Measurements from ENCODE around the gene TRAPPC2L. TPM values are rescaled to one million over a fixed set of nuclear protein-coding genes. Genes with fewer than 3 reads are reported as not detected.
A peak's percentile ranks its signal among the peaks of the same experiment; 100 is the strongest.

The TRAPPC2L gene
- total RNA-seq, 1 donor, result 57.2 TPM

DNA sequence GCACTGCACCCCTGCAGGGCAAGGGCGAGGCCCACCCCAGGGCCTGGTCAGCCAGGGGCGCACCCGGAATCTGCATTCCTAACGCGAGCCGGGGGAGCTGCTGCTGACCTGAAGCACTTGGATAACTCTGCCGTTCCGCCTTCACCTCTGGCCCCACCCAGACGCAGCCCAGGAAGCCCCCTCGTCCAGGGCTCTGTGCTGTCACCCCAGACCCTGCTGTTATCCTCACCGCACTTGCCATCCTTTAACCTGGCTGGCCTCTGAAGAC lies 22.8 kb downstream of the TRAPPC2L start:
- TF ChIP-seq, protein P1, sequence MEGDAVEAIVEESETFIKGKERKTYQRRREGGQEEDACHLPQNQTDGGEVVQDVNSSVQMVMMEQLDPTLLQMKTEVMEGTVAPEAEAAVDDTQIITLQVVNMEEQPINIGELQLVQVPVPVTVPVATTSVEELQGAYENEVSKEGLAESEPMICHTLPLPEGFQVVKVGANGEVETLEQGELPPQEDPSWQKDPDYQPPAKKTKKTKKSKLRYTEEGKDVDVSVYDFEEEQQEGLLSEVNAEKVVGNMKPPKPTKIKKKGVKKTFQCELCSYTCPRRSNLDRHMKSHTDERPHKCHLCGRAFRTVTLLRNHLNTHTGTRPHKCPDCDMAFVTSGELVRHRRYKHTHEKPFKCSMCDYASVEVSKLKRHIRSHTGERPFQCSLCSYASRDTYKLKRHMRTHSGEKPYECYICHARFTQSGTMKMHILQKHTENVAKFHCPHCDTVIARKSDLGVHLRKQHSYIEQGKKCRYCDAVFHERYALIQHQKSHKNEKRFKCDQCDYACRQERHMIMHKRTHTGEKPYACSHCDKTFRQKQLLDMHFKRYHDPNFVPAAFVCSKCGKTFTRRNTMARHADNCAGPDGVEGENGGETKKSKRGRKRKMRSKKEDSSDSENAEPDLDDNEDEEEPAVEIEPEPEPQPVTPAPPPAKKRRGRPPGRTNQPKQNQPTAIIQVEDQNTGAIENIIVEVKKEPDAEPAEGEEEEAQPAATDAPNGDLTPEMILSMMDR (IDR thresholded peaks at IDR 0.05; ENCODE audit: insufficient read depth, low read length), result no peak
- no peak overlapping the region for H3K4me3 ChIP-seq (ENCODE audit: low read depth, low read length)
- no peak for DNase-seq (ENCODE audit: low read depth)

DNA sequence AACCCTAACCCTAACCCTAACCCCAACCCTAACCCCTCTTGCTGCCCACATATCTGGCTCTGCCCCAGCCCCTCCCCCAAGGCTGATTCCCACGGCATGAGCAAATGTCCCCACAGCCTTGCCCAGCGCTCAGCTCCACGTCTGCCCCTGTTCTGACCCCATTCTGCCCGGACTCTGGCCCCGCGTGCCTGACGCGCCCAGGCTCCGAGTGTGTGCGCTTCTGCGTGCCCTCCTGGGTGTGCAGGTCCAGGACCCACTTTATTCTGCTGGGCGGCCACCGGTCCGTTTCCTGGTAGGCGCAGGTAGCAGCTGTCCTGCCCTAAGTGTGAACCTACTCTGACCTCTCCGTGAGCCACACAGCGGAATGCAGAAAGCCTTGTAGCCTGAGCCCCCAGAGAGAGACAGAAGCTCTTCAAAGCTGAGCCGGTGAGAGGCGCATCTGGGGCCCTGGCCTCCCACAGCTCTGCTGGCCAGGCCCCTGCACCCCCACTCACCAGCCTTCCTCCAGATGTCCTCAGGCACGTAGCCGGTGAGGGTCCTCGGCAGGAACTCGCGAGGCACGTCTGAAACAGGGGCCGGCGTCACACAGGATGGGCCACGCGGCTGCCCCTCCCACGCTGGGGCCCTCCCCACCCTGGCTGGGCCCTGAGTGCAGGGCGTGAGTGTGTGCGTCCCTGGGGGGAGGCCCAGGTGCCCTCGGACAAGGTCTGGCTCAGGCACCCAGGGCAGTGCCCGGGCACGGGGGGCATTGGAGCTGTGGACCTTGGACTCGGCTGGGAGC lies 23.5 kb downstream of the TRAPPC2L start:
- TF ChIP-seq, protein P1 (IDR thresholded peaks at IDR 0.05; ENCODE audit: insufficient read depth, low read length), result no peak
- DNase-seq (ENCODE audit: low read depth), result no peak
- H3K4me3 ChIP-seq (ENCODE audit: low read depth, low read length), result no peak overlapping the region

DNA sequence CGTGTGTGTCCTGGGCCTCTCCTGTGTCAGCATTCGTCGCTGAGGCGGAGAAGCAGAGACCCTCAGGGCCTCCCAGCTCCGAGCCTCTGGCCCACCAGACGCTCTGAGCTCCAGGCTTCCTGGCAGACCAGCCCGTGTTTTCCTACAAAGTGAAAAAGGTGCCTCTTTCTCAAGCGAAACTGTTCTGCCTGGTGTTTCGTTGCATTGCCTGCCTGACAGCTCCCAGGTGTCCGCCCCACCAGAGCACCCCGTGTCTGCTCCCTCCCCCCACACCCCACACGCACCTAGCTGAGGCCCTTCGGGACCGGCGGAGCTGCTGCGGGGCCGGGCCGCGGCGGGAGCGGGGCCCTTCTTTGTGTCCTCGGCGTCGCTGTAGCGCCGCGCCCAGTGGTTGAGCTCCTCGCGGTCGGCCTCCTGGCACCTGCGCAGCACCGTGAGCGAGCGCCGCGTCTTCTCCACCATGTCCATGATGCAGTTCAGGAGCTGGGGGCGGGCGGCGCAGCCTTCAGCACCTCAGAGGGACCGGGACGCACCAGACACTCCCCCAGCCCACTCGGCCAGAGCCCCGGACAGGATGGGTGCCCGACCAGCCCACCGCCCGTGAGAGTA lies 24.2 kb downstream of the TRAPPC2L start:
- no peak for DNase-seq (ENCODE audit: low read depth)
- TF ChIP-seq, protein P1 (IDR thresholded peaks at IDR 0.05; ENCODE audit: insufficient read depth, low read length), result no peak

DNA sequence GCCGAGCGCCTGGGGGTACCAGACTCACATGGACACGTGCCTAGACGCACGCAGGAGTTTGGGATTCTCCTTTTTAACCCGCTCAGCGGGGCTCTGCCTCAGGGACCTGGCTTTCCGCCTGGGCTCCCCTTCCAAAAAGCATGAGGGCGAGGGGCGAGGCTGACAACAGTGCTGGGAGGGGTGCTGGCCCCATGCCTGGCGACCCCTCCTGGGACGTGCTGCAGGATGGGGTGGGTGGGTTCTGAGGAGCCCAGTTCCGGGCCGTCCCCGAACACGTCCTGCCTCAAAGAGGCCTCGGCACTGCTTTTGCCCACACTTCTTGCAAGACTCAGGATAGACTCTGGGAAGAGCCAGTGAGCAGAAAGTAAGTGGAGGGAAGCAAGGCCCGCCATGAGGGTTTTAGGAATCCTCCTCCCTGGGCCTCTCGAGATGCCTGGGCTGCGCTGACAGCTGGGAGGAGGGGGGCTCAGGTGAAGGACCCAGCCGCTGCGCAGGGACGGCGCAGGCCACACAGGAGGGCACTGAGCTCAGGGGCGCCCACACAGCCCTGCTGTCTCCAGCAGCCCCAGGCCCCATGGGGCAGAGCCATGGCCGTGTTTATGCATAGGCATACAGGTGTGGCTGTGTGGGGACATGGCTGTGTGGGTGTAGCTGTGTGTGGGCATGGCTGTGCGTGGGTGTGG lies 24.9 kb downstream of the TRAPPC2L start:
- no peak overlapping the region for H3K4me3 ChIP-seq (ENCODE audit: low read depth, low read length)
- DNase-seq (ENCODE audit: low read depth), result no peak
- TF ChIP-seq, protein P1 (IDR thresholded peaks at IDR 0.05; ENCODE audit: insufficient read depth, low read length), result no peak

More for the DNA sequence above, 24.2 kb downstream of the TRAPPC2L start:
- no peak overlapping the region for H3K4me3 ChIP-seq (ENCODE audit: low read depth, low read length)

DNA sequence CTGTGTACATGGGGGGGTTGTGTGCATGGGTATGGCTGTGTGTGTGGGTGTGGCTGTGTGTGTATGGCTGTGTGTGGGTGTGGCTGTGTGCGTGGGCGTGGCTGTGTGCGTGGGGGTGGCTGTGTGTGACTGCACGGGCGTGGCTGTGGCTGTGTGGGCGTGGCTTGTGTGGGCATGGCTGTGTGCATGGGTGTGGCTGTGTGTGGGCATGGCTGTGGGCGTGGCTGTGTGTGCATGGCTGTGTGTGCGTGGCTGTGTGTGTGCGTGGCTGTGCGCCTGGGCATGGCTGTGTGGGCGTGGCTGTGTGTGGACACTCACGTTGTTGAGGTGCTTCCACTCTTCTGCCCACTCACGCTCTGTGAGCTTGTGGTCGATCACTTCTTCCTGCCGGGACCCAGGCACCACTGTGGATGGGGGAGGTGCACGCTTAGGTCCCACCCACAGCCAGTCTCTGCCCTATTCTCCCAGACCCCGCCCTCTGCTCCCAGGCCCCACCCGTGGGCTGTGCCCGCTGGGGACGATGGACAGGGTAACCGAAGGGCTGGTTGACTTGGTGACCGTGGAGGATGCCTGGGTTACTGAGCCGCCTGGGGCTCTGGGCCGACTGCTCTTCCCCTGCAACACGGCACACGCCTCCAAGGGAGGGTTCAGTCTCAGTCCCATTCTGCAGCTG lies 25.6 kb downstream of the TRAPPC2L start:
- TF ChIP-seq, protein P1 (IDR thresholded peaks at IDR 0.05; ENCODE audit: insufficient read depth, low read length), result no peak
- DNase-seq (ENCODE audit: low read depth), result no peak
- no peak overlapping the region for H3K4me3 ChIP-seq (ENCODE audit: low read depth, low read length)

DNA sequence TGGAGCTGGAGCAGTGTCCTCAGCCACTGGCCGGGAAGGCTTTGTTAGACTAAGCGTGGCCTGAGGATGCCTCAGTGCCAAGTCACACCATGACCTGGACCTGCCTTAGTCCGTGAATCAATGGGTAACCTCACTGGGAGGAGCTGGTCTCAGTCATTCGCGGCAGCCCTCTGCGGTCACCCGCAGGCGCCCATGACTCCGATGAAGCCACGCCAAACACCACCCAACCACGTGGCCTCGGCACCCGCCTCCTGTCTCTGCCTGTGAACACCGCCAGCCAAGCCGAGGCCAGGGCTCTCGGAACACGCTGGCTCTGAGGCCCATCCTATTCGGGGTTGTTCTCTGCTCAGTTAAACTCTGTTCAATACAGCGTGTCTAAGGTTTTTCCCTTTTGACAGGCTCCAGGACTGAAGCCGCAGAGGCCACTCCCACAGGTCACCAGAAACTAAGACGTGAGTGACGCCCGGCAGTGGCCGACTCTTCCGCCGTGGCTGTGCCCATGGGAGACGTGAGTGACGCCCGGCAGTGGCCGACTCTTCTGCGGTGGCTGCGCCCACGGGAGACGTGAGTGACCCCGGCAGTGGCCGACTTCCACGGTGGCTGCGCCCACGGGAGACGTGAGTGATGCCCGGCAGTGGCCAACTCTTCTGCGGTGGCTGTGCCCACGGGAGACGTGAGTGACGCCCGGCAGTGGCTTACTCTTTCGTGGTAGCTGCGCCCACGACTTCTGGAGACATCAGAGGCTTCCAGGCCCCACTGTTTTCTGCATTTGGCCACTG lies 26.4 kb downstream of the TRAPPC2L start:
- TF ChIP-seq, protein P1 (IDR thresholded peaks at IDR 0.05; ENCODE audit: insufficient read depth, low read length), result no peak
- peak; percentile 11 for DNase-seq (ENCODE audit: low read depth)
- no peak overlapping the region for H3K4me3 ChIP-seq (ENCODE audit: low read depth, low read length)

Measured in fibroblast of the aortic adventitia (primary cell).